ENCODE results near the gene MYT1.

Gene MYT1

GRCh38 chr20:64188682-64189529 is 24.7 kb downstream of the MYT1 start:
- no peak for DNase-seq (ENCODE audit: low read depth in 2 of 2)

GRCh38 chr20:64189530-64189966 is 25.3 kb downstream of the MYT1 start:
- no peak for DNase-seq (ENCODE audit: low read depth in 2 of 2)

GRCh38 chr20:64189986-64190385 is 25.7 kb downstream of the MYT1 start:
- DNase-seq (ENCODE audit: low read depth in 2 of 2) = no peak

DNA sequence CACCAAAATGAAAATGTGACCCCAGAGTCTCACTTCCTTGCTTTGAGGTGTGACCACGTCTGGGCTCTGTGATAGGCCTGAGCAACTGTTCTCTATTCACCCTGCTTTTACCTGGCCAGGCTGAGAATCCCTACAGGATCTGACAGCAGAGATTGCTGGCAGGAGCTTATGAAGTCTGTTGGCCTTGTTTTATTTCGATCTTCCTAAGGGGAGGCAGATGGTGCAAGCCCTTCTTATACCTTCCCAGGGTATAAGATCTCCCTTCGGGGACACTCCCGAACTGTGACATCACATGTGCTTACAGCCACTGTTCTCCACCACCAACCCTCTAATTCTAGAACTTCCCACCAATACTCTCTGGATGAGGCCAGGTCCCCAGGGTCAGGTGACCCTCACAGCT is 26.8 kb downstream of the MYT1 start:
- DNase-seq (ENCODE audit: low read depth in 2 of 2) = no peak

DNA sequence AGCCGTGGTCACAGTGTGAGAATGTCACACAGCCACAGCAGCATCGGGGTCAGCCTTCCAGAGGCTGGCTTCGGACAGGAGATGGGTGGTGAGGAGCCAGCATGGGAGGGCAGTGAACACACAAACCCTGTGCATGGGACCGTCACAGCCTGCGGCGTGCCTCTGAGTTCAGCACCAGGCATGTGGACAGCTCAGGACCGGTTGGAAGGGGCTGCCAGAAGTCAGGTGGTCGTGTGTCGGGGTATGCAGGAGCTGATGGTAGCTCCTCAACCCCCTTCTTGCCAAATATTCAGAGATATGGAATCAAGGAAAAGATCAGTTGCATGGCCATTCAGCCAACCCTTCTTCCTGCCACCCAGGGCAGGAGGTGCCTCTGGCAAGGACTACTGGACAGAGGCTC is 28.2 kb downstream of the MYT1 start:
- DNase-seq (ENCODE audit: low read depth in 2 of 2) = no peak

- no peak for DNase-seq (ENCODE audit: low read depth in 2 of 2)
Observed at GRCh38 chr20:64193058-64193457, 28.8 kb downstream of the MYT1 start.

DNA sequence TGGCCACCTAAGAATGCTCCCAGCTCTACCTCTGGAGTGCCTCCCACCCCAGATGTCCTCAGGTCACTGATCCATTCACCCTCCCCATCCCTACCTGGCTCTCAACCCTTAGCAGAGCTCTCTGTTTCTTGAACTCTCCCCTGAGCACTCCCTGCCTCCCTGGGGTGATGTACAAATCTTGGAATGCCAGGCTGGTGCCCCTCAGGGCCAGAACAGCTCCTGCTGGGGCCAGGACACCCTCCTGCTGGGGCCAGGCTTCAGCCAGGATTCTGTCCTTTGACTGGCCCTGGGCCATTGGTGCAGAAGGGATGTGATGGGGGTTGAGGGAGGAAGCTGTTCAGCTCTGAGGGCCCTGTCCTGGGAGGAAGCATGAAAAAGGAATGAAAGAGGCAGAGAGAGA is 30.0 kb downstream of the MYT1 start:
- DNase-seq (ENCODE audit: low read depth in 2 of 2) = no peak

DNA sequence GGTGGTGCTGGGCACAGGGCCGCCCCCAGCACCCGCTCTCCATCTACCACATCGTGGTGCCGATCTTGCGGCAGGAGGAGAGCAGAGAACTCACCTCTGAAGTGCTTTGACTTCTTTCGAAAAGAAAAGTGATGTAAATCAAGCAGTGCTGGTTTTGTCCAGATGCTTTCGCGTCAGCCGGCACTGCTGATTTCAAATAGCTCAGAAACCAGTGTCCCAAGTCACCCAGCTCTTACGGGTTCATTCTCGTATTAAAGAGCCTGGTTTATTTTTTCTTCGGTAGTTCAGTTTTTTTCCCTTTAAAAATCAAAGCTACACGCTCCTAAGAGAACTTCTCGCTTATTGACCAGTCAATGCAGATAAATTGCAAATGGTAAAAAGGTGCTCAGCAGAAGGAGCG is 32.1 kb downstream of the MYT1 start:
- no peak for DNase-seq (ENCODE audit: low read depth in 2 of 2)

DNA sequence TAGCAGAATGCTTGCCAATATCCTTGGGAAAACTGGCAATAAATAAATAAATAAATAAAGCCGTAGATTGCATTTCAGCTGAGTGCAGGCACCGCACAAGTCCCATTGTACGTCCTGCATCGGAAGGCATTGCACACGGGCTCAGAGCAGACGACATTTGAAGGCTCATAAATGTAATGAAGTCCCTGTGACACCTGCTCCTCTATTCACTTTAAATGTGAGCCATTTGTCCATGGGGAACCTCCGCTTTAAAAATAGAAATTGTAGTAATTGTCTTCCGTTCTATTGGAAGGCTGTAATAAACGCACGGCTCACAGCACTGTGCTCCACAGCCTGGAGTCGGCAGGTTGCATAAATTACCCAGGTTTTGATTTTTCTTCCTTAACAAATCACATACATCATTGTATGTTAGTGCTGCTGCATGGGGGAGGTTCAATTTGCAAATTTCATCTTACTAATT is 32.6 kb downstream of the MYT1 start:
- no peak for DNase-seq (ENCODE audit: low read depth in 2 of 2)

DNA sequence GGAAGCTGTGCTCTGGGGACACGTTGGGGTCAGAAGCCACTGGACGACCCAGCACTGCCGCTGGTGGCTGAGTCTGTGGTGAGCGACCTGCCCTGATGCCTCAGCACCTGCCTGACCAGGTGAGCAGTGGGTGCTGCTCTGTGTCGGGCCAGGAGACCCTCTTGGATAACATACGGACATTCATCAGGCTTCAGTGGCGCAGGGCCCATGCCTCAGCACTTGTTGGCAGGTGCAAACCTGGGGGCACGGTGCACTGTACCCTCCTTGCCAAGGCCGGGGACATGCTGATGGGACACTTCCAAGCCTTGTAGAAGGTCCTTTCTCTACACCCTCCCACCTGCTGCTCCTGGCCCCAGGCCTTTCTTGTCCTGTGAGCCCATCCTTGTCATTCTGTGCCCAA is 34.1 kb downstream of the MYT1 start:
- DNase-seq (ENCODE audit: low read depth in 2 of 2) = no peak

GRCh38 chr20:64199395-64199794 is 35.1 kb downstream of the MYT1 start:
- DNase-seq (ENCODE audit: low read depth in 2 of 2) = no peak

DNA sequence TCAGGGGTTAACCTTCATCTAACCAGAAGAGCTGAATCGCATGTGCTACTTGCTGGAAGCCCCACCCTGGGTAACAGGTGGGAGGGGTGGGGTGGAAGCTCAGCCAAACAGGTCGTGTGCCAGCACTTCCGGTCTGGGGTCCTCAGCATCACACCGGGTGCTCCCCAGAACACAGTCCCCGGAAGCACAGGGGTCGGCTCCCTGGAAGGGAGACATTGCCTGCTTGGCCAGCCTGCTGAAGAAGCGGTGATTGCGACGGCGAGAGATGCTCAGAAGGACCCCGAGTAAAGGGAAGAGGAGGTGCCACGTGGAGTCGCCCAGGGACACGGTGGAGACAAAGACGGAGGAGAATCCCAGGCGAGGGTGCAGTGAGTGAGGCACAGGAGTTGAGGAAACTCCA is 36.5 kb downstream of the MYT1 start:
- no peak for DNase-seq (ENCODE audit: low read depth in 2 of 2)

- DNase-seq (ENCODE audit: low read depth in 2 of 2) = no peak
Observed at GRCh38 chr20:64201653-64202052, 37.4 kb downstream of the MYT1 start.

GRCh38 chr20:64203037-64203777 is 39.0 kb downstream of the MYT1 start:
- no peak for DNase-seq (ENCODE audit: low read depth in 2 of 2)

- DNase-seq (ENCODE audit: low read depth in 2 of 2) = no peak
Observed at GRCh38 chr20:64205611-64206026, 41.4 kb downstream of the MYT1 start.

DNA sequence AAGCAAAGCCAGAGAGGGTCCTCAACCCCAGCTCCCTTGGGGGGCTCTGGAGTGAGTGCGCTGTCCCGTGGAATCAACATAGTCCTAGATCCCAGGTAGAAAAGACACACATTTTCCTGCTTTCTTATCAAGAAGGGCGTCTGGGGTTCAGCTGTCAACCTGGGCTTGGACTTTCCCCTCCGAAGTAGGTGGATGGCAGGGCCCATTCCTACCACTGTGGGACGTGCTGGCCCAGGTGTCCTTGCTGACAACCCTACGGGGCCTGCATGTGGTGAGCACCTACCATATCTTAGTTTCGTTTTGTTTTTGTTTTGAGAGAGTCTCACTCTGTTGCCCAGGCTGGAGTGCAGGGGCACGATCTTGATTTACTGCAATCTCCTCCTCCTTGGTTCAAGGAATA is 42.4 kb downstream of the MYT1 start:
- no peak for DNase-seq (ENCODE audit: low read depth in 2 of 2)

DNA sequence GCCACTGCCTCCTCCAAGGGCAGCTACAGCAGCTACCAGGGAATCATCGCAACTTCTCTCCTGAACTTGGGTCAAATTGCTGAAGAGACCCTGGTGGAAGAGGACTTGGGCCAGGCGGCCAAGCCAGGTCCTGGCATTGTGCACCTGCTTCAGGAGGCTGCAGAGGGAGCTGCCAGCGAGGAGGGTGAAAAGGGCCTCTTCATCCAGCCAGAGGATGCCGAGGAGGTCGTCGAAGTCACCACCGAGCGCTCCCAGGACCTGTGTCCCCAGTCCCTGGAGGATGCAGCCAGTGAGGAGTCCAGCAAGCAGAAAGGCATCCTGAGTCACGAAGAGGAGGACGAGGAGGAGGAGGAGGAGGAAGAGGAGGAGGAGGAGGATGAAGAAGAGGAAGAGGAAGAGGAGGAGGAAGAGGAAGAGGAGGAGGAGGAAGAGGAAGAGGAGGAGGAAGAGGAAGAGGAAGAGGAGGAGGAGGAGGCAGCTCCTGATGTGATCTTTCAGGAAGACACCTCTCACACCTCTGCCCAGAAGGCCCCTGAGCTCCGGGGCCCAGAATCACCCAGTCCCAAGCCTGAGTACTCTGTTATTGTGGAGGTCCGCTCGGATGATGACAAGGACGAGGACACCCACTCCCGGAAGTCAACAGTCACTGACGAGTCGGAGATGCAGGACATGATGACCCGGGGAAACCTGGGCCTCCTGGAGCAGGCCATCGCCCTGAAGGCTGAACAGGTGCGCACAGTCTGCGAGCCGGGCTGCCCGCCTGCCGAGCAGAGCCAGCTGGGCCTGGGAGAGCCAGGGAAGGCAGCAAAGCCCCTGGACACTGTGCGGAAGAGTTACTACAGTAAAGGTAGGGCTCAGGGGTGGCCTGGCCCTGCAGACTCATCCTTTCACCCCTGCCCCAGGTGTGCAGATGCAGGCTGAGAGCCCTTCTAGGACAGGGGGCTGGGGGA is 43.7 kb downstream of the MYT1 start:
- DNase-seq (ENCODE audit: low read depth in 2 of 2) = no peak

- DNase-seq (ENCODE audit: low read depth in 2 of 2) = no peak
Observed at GRCh38 chr20:64209148-64209547, 44.9 kb downstream of the MYT1 start.

- no peak for DNase-seq (ENCODE audit: low read depth in 2 of 2)
Observed at GRCh38 chr20:64210656-64211369, 46.6 kb downstream of the MYT1 start.

- DNase-seq (ENCODE audit: low read depth in 2 of 2) = no peak
Observed at GRCh38 chr20:64211874-64212658, 47.8 kb downstream of the MYT1 start.

Measured in stimulated activated CD8-positive, alpha-beta memory T cell treated with anti-CD3 and anti-CD28 coated beads, Interleukin-7, amount 100 ng/mL, for 4 hours (primary cell).